A549 (cell line): Measurements from ENCODE around the gene BORCS6.
A peak's percentile ranks its signal among the peaks of the same experiment; 100 is the strongest.

Source experiments
- CEBPB ChIP-seq, 2 experiments: fragments of >200 bp in 1 of 2; sonication (Bioruptor Twin) in 1 of 2; formaldehyde crosslinking in 1 of 2; IDR thresholded peaks; 2 replicates each; pipeline ENCODE4 v1.6.1; 2012 to 2016
- TF ChIP-seq, protein P1 (sequence below): fragments of >200 bp; sonication (Bioruptor Twin); formaldehyde crosslinking; IDR thresholded peaks from 3 replicates; pipeline ENCODE4 v1.5.1; 2016
- TF ChIP-seq, protein P2 (sequence below): fragments of 250-450 bp; sonication (Bioruptor Pico); IDR thresholded peaks from 2 replicates; pipeline ENCODE4 v1.5.0; 2021; ENCODE audit warnings: mild to moderate bottlenecking, moderate library complexity, borderline replicate concordance

DNA sequence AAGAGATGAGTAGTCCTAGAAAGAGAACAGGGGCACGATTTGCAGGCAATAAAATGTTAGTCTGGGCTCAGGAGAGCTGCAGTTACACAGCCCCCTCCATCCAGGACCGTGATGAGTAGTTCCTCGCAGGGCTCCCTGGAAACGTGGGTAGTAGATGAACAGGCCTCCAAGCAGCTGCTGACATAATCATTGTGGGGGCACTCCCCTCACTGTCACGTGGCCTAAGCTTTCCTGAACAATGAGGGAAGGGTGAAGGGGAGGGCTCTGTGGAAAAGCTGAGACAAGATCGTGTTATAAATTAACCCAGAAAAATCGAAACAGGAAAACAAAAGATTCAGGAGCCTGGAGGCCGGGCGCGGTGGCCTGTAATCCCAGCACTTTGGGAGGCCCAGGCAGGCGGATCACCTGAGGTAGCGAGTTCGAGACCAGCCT, 36.4 kb downstream of the BORCS6 start:
- TF ChIP-seq, protein P1, sequence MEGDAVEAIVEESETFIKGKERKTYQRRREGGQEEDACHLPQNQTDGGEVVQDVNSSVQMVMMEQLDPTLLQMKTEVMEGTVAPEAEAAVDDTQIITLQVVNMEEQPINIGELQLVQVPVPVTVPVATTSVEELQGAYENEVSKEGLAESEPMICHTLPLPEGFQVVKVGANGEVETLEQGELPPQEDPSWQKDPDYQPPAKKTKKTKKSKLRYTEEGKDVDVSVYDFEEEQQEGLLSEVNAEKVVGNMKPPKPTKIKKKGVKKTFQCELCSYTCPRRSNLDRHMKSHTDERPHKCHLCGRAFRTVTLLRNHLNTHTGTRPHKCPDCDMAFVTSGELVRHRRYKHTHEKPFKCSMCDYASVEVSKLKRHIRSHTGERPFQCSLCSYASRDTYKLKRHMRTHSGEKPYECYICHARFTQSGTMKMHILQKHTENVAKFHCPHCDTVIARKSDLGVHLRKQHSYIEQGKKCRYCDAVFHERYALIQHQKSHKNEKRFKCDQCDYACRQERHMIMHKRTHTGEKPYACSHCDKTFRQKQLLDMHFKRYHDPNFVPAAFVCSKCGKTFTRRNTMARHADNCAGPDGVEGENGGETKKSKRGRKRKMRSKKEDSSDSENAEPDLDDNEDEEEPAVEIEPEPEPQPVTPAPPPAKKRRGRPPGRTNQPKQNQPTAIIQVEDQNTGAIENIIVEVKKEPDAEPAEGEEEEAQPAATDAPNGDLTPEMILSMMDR = no peak
- peak in 1 of 2 experiments; percentile 3; a peak in 1 of 4 replicates for TF ChIP-seq CEBPB (IDR thresholded peaks at IDR 0.05)
- TF ChIP-seq, protein P2, sequence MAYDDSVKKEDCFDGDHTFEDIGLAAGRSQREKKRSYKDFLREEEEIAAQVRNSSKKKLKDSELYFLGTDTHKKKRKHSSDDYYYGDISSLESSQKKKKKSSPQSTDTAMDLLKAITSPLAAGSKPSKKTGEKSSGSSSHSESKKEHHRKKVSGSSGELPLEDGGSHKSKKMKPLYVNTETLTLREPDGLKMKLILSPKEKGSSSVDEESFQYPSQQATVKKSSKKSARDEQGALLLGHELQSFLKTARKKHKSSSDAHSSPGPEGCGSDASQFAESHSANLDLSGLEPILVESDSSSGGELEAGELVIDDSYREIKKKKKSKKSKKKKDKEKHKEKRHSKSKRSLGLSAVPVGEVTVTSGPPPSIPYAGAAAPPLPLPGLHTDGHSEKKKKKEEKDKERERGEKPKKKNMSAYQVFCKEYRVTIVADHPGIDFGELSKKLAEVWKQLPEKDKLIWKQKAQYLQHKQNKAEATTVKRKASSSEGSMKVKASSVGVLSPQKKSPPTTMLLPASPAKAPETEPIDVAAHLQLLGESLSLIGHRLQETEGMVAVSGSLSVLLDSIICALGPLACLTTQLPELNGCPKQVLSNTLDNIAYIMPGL (CRISPR knock-in tag) = no peak
